PC-9 (cell line): ENCODE data around the gene BTBD3.

ENCODE experiments used
- CTCF ChIP-seq: fragments of 200-600 bp; sonication (generic); conservative IDR thresholded peaks from 2 replicates; pipeline ENCODE4 v1.6.1; 2017; ENCODE audit warnings: mixed run types, antibody characterized with exemption, mild to moderate bottlenecking, moderate library complexity
- EZH2 ChIP-seq: fragments of 200-600 bp; sonication (generic); IDR thresholded peaks from 2 replicates; pipeline ENCODE4 v1.8.0; 2017; ENCODE audit warnings: antibody characterized with exemption, low read depth

GRCh38 chr20:11882651-11883050, 35.0 kb upstream of the BTBD3 start:
- TF ChIP-seq CTCF (no peak), EZH2 (no peak)
